Left cardiac atrium (tissue), 4 donors: Measurements from ENCODE around the gene PTPRN2. TPM values are rescaled to one million over a fixed set of nuclear protein-coding genes. Genes with fewer than 3 reads are reported as not detected.
"Not testable (repeated sequence)": the region's sequence is repeated elsewhere in the genome, so short reads cannot be mapped to it uniquely, and the experiment has no call there.

Experiments
- ATAC-seq, 2 donors: fragments of 200-7000 bp; cut with Tn5 transposase; one replicate each; pipeline ENCODE4 v1.9.1; 2020; ENCODE audit warnings: mild to moderate bottlenecking in 2 of 2, moderate library complexity in 2 of 2
- DNase-seq: peaks from one replicate; pipeline ENCODE4 v3.0.0-alpha.2; 2020
- intact Hi-C, 2 donors: fragments of 100-400 bp; cut with DNase I; formaldehyde crosslinking; loops; one replicate each; pipeline versions ENCODE4 v1.14.1 to v1.15.1; 2022 to 2023
- total RNA-seq, 2 donors: library from RNA; stranded (reverse); fragmentation: NEBNext Ultra II Directional; extraction: Animal tissue kit (Norgen Biotek cat#: 25700); gene quantifications; one replicate each; pipeline ENCODE4 v1.2.1, GENCODE V29; 2021
- donor health status: DM: no; HTN: yes; CAD: no.
- donor health status: DM: no; HTN: yes; CAD: no; lungs with severe emphysema.
- donor health status: DM: yes; HTN: yes; CAD: no.
- donor health status: Dilated cardiomyopathy.

Gene PTPRN2
- total RNA-seq, 2 donors from 2014 or later = 1.9 to 2.3 TPM

GRCh38 chr7:158458716-158459282 is 128.8 kb downstream of the PTPRN2 start:
- no peak for DNase-seq
- intact Hi-C loops = no loop called here
- no peak for ATAC-seq

DNA sequence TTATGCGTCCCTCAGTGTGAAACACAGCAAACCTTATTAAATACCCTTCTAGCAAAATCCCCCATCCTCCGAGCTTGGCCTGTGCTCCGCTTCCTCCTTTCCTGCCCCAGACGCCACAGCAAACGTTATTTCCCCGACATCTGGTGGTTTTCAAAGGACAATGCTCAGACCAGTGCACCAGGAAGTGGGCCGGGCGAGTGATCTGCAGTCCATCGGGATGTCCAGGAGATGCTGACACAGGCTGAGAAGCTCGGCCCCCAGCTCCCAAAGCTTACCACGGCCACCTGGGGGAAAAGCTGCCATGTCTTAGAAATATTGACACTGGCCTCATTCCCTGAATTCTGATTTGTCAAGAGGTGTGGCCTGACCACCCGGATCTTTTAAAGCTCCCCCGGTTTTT is 129.5 kb downstream of the PTPRN2 start:
- ATAC-seq = no peak
- intact Hi-C loops = no loop called here
- no peak for DNase-seq

GRCh38 chr7:158457586-158457985 is 130.0 kb downstream of the PTPRN2 start:
- ATAC-seq, DNase-seq, intact Hi-C loops: not testable (repeated sequence)

DNA sequence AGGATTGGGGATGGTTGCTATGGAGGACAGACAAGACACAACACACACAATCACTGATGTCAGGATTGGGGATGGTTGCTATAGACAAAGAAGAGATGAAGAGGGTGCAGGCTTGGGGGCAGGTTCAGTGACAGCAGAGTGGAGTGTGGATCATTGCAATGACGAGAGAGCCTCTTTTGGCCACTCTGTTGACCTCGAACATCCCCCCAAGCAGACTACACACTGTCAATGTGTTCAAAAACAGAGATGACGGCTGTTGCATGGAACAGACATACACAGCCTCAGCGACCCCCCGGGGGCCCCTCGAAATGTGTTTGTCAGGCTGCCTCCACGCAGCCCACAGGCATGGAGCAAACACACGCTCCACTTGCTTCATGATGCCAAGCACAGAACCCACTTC is 133.0 kb downstream of the PTPRN2 start:
- no peak for ATAC-seq
- DNase-seq = no peak
- intact Hi-C loops = no loop called here

DNA sequence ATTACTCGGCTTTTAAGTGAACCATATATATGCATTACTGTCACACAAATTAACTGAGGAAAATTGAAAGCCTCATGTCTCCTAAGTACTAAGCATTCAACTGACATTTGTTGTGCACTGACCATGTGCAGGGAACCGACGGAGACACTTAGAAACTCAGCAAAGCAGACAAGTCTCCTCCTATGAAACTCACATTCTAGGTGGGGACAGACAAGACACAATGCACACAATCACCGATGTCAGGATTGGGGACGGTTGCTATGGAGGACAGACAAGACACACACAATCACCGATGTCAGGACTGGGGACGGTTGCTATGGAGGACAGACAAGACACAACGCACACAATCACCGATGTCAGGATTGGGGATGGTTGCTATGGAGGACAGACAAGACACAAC is 134.0 kb downstream of the PTPRN2 start:
- no peak for ATAC-seq
- intact Hi-C loops = no loop called here
- no peak for DNase-seq

- intact Hi-C loops = no loop called here
- ATAC-seq (no peak), DNase-seq (no peak)
Measured at GRCh38 chr7:158452331-158452730, 135.3 kb downstream of the PTPRN2 start.

- ATAC-seq = no peak
- intact Hi-C loops = no loop called here
- no peak for DNase-seq
Measured at GRCh38 chr7:158450476-158451124, 137.0 kb downstream of the PTPRN2 start.

GRCh38 chr7:158449942-158450341 is 137.7 kb downstream of the PTPRN2 start:
- DNase-seq (no peak), ATAC-seq (no peak)
- intact Hi-C loops = no loop called here

DNA sequence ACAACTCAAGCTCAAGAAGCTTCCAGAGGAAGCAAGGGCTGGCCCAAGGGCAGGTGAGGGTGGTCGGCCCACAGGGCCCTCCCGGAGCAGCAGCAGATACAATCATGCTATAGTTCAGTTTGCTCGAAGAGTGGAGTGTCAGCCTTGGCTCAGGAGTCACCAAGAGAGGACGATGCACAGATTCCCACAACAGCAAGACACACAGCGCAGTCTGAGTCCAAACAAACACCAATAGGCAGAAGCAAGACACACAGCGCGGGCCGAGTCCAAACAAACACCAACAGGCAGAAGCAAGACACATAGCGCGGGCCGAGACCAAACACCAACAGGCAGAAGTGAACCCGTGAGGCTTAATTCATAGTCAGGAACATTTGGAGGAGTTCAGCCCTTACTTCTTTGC is 138.4 kb downstream of the PTPRN2 start:
- DNase-seq (no peak), ATAC-seq (no peak)

DNA sequence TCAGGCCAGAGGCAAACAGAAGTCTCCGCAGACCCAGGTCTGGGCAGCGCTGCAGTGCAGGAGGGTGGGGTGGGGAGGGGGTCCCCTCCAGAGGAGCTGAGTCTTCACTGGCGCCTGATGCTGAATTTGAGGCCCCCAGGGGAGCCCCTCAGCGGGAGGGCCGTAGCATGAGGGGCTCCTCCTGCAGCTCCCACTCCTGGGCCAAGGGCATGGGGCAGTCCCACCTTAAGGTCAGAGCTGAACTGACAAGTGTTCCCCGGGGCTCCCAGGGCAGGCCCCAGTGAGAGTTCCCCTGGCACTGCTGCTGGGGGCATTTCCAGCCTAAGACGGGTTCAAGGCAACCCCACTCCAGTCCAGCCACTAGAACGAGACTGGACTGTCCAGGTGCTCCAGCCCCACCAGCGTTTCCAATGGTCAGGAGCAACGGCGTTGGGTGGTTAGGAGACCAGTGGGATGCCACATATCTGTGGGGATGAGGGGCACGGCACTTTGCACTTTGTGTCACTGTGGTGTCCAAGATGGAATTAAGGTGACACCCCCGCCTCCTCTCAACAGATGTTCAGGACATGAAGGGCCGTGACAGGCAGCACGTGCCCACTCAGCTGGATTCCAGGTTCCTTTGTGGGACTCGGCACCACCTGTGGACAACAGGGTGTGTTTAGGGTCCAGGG is 139.1 kb downstream of the PTPRN2 start:
- no peak for ATAC-seq
- no peak for DNase-seq
- intact Hi-C loops = no loop called here

More for the DNA sequence above, 138.4 kb downstream of the PTPRN2 start:
- intact Hi-C loops = no loop called here

GRCh38 chr7:158447506-158448171 is 140.0 kb downstream of the PTPRN2 start:
- ATAC-seq (no peak), DNase-seq (no peak)
- intact Hi-C loops = no loop called here

DNA sequence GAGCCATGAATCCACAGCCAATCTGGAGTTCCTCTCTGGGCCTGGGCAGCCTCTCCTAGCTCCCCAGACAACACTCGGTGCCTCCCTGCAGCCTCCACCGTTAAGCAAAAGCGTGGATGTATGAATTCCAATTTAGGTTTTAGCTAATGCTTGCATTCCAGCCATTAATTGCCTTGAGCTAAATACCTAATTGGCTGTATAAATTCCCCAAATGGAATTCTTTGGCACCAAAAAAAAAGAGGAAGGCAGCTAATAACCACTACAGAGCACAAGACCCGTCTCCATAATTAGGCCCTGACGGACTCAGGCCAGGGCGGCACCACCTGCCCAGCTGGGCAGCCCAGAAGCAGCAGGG is 140.5 kb downstream of the PTPRN2 start:
- intact Hi-C loops = no loop called here
- DNase-seq (no peak), ATAC-seq (no peak)

DNA sequence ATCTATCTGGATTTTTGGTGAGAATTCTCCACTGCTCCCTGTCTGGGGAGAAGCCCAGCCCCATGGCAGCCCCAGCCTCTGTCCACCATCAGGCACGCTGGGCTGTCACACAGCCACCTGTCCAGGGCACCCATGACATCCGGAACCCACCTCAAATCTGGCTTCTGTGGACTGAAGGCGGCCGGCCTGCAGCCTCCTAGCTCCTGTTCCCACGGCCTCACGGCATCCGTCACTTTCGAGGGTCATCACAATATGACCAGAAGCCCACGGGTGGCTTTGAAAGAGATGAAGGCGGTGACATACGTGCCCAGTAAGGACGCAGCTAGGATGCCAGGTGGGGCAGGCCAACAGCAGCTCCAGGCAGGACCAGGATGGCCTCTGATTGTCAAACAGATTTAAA is 140.9 kb downstream of the PTPRN2 start:
- no peak for DNase-seq
- intact Hi-C loops = no loop called here
- ATAC-seq = no peak

DNA sequence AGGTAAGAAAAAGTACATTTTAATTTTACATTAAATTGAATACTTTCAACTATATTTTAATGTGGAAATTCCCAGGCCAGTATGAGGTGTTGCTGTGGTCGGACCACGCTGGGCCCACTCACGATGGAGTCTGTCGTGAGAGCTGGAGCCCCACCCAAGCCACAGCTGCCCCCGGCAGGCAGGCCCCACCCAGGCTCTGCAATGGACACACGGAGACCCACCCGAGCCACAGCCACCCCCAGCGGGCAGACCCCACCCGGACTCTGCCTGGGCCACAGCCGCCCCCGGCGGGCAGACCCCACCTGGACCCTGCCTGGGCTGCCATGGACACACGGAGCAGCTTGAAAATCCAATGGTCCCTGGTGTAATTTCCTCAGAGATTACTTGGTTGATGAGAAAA is 141.3 kb downstream of the PTPRN2 start:
- no peak for DNase-seq

GRCh38 chr7:158445421-158446175 is 142.0 kb downstream of the PTPRN2 start:
- intact Hi-C loops = no loop called here
- DNase-seq = no peak

More for the DNA sequence above, 141.3 kb downstream of the PTPRN2 start:
- no peak for ATAC-seq
- intact Hi-C loops = no loop called here

GRCh38 chr7:158444501-158445420 is 142.9 kb downstream of the PTPRN2 start:
- DNase-seq = no peak

More at GRCh38 chr7:158445421-158446175, 142.0 kb downstream of the PTPRN2 start:
- ATAC-seq = no peak

GRCh38 chr7:158443688-158444483 is 143.7 kb downstream of the PTPRN2 start:
- no peak for DNase-seq
- intact Hi-C loops = no loop called here
- ATAC-seq = no peak

More at GRCh38 chr7:158444501-158445420, 142.9 kb downstream of the PTPRN2 start:
- intact Hi-C loops = no loop called here
- no peak for ATAC-seq
